Glomerular visceral epithelial cell (primary cell): ENCODE measurements around the gene PSMD8.
"Not testable (repeated sequence)": the region's sequence is repeated elsewhere in the genome, so short reads cannot be mapped to it uniquely, and the experiment has no call there.

Experiments used
- DNase-seq: peaks from one replicate; pipeline ENCODE4 v3.0.0-alpha.2; 2016; ENCODE audit errors: extremely low spot score

Gene PSMD8

GRCh38 chr19:38387550-38388348 is 13.4 kb downstream of the PSMD8 start, which contains the start of gene GGN:
TSS of gene GGN (minus strand) at chr19:38388034. CDS start at chr19:38387261, 773 bp downstream.
- peak; percentile 93 for DNase-seq

- DNase-seq: peak; percentile 71
Measured at GRCh38 chr19:38388349-38389100, 14.2 kb downstream of the PSMD8 start, which contains the start of gene SPRED3. TSS of gene SPRED3 (plus strand) at chr19:38388697. CDS start at chr19:38390303, 1,606 bp downstream.

- DNase-seq: peak; percentile 76
Measured at GRCh38 chr19:38389101-38389925, 14.9 kb downstream of the PSMD8 start.

GRCh38 chr19:38389957-38390924 is 15.9 kb downstream of the PSMD8 start:
- no peak for DNase-seq

- DNase-seq: no peak
Measured at GRCh38 chr19:38391911-38392464, 17.6 kb downstream of the PSMD8 start.

GRCh38 chr19:38392707-38393308 is 18.4 kb downstream of the PSMD8 start:
- DNase-seq: peak; percentile 31

GRCh38 chr19:38394488-38394887 is 20.1 kb downstream of the PSMD8 start:
- DNase-seq: no peak

- DNase-seq: no peak
Measured at GRCh38 chr19:38395381-38396114, 21.2 kb downstream of the PSMD8 start.

- no peak for DNase-seq
Measured at GRCh38 chr19:38399081-38399480, 24.7 kb downstream of the PSMD8 start.

- DNase-seq: no peak
Measured at GRCh38 chr19:38399537-38399936, 25.2 kb downstream of the PSMD8 start.

- DNase-seq: no peak
Measured at GRCh38 chr19:38400361-38400760, 26.0 kb downstream of the PSMD8 start.

GRCh38 chr19:38401148-38401547 is 26.8 kb downstream of the PSMD8 start:
- peak; percentile 26 for DNase-seq

- no peak for DNase-seq
Measured at GRCh38 chr19:38402623-38402966, 28.2 kb downstream of the PSMD8 start.

- DNase-seq: peak; percentile 98
Measured at GRCh38 chr19:38402967-38403674, 28.8 kb downstream of the PSMD8 start, which contains the start of gene FAM98C. TSS of gene FAM98C (plus strand) at chr19:38403093. CDS start at chr19:38403154, 61 bp downstream.

- no peak for DNase-seq
Measured at GRCh38 chr19:38404858-38405257, 30.5 kb downstream of the PSMD8 start.

- no peak for DNase-seq
Measured at GRCh38 chr19:38405276-38405675, 30.9 kb downstream of the PSMD8 start.

- no peak for DNase-seq
Measured at GRCh38 chr19:38409631-38410133, 35.3 kb downstream of the PSMD8 start.

- DNase-seq: not testable (repeated sequence)
Measured at GRCh38 chr19:38410407-38410806, 36.0 kb downstream of the PSMD8 start.
